ENCODE measurements around the gene GSTM4.

- TF ChIP-seq CTCF (IDR thresholded peaks at IDR 0.05; ENCODE audit: insufficient read depth, low read depth, low read length) (no peak), EZH2 (IDR thresholded peaks at IDR 0.05; ENCODE audit: insufficient read depth, low read length) (no peak)
Observed at GRCh38 chr1:109622895-109623294, 33.0 kb upstream of the GSTM4 start.

All from astrocyte (in vitro differentiated cells and primary cell).